ENCODE results near the gene ZBTB8A. TPM values are rescaled to one million over a fixed set of nuclear protein-coding genes. Genes with fewer than 3 reads are reported as not detected.
A peak's percentile ranks its signal among the peaks of the same experiment; 100 is the strongest.

Gene ZBTB8A
- total RNA-seq, 1 donor from 2014 or later: 15.9 TPM

GRCh38 chr1:32503153-32503552 is 36.1 kb upstream of the ZBTB8A start:
- Histone ChIP-seq H3K79me2 (ENCODE audit: low read depth) (no peaks in the 10 kb centered on the region), H3F3A (ENCODE audit: low read depth) (peaks cover 31% of the 10 kb centered on the region), H3K9ac (no peak overlapping the region), H3K27ac (no peak overlapping the region), H3K4me2 (no peak overlapping the region), H4K20me1 (ENCODE audit: low read depth) (no peaks in the 10 kb centered on the region), H3K9me3 (ENCODE audit: low read depth) (no peaks in the 10 kb centered on the region), H3K27me3 (no peaks in the 10 kb centered on the region), H3K4me1 (peaks cover 5% of the 10 kb centered on the region), H3K36me3 (no peaks in the 10 kb centered on the region), H2AFZ (replicated peaks) (no peak overlapping the region), H3K4me3 (no peak overlapping the region)
- Mint-ChIP-seq H3K27ac (no peak overlapping the region), H3K27me3 (ENCODE audit: insufficient read depth, low read depth) (peaks cover 7% of the 10 kb centered on the region), H3K4me3 (no peak overlapping the region), H3K4me1 (peaks cover 11% of the 10 kb centered on the region), H3K36me3 (no peaks in the 10 kb centered on the region), H3K9me3 (no peaks in the 10 kb centered on the region)
- TF ChIP-seq CTCF (IDR thresholded peaks at IDR 0.05): no peak
- TF ChIP-seq EZH2 (IDR thresholded peaks at IDR 0.05): no peak
- TF ChIP-seq EZH2phosphoT487 (IDR thresholded peaks at IDR 0.05): no peak
- no peak for DNase-seq (ENCODE audit: low spot score)

- Histone ChIP-seq H3K4me2 (no peak overlapping the region), H4K20me1 (ENCODE audit: low read depth) (no peaks in the 10 kb centered on the region), H3K36me3 (no peaks in the 10 kb centered on the region), H3K9me3 (ENCODE audit: low read depth) (no peaks in the 10 kb centered on the region), H3K79me2 (ENCODE audit: low read depth) (no peaks in the 10 kb centered on the region), H3F3A (ENCODE audit: low read depth) (peaks cover 9% of the 10 kb centered on the region), H2AFZ (replicated peaks) (no peak overlapping the region), H3K27me3 (no peaks in the 10 kb centered on the region), H3K27ac (no peak overlapping the region), H3K9ac (no peak overlapping the region), H3K4me3 (no peak overlapping the region), H3K4me1 (no peaks in the 10 kb centered on the region)
- Mint-ChIP-seq H3K9me3 (peaks cover 3% of the 10 kb centered on the region), H3K27me3 (ENCODE audit: insufficient read depth, low read depth) (peaks cover 5% of the 10 kb centered on the region), H3K4me1 (peaks cover 3% of the 10 kb centered on the region), H3K27ac (no peak overlapping the region), H3K36me3 (no peaks in the 10 kb centered on the region), H3K4me3 (no peak overlapping the region)
- DNase-seq (ENCODE audit: low spot score): no peak
- TF ChIP-seq EZH2phosphoT487 (IDR thresholded peaks at IDR 0.05) (no peak), EZH2 (IDR thresholded peaks at IDR 0.05) (no peak), CTCF (IDR thresholded peaks at IDR 0.05) (no peak)
Observed at GRCh38 chr1:32507021-32507420, 32.2 kb upstream of the ZBTB8A start.

- Histone ChIP-seq H4K20me1 (ENCODE audit: low read depth) (no peaks in the 10 kb centered on the region), H3F3A (ENCODE audit: low read depth) (peaks cover 6% of the 10 kb centered on the region), H3K79me2 (ENCODE audit: low read depth) (no peaks in the 10 kb centered on the region), H3K9ac (no peak overlapping the region), H3K4me2 (no peak overlapping the region), H3K4me3 (no peak overlapping the region), H3K27ac (no peak overlapping the region), H3K27me3 (no peaks in the 10 kb centered on the region), H2AFZ (replicated peaks) (no peak overlapping the region), H3K4me1 (no peaks in the 10 kb centered on the region), H3K9me3 (ENCODE audit: low read depth) (no peaks in the 10 kb centered on the region), H3K36me3 (no peaks in the 10 kb centered on the region)
- no peaks in the 10 kb centered on the region for H3K36me3 Mint-ChIP-seq
- H3K9me3 Mint-ChIP-seq: peaks cover 3% of the 10 kb centered on the region
- TF ChIP-seq EZH2phosphoT487 (IDR thresholded peaks at IDR 0.05): no peak
- TF ChIP-seq EZH2 (IDR thresholded peaks at IDR 0.05): no peak
- TF ChIP-seq CTCF (IDR thresholded peaks at IDR 0.05): no peak
- H3K4me1 Mint-ChIP-seq: peaks cover 3% of the 10 kb centered on the region
- DNase-seq (ENCODE audit: low spot score): no peak
- peak overlapping the region; percentile 89 for H3K27ac Mint-ChIP-seq
- H3K27me3 Mint-ChIP-seq (ENCODE audit: insufficient read depth, low read depth): peaks cover 4% of the 10 kb centered on the region
- peak overlapping the region; percentile 43 for H3K4me3 Mint-ChIP-seq
Observed at GRCh38 chr1:32508761-32509160, 30.5 kb upstream of the ZBTB8A start.

All from neural progenitor cell (in vitro differentiated cells).